Heart left ventricle (tissue), 16 donors: ENCODE results near the gene ZNF101. TPM values are rescaled to one million over a fixed set of nuclear protein-coding genes. Genes with fewer than 3 reads are reported as not detected.

ENCODE experiments used
- ATAC-seq, 4 donors: fragments of 200-7000 bp; cut with Tn5 transposase; one replicate each; pipeline ENCODE4 v1.9.1; 2020 to 2022; ENCODE audit warnings: moderate library complexity in 4 of 4, mild to moderate bottlenecking in 3 of 4, moderate number of reproducible peaks in 1 of 4
- DNase-seq, 5 donors: peaks; one replicate each; pipeline ENCODE4 v3.0.0-alpha.2; 2020
- H3K27ac ChIP-seq, 12 donors: fragments of 200-600 bp; sonication (generic) in 4 of 12; one replicate each; pipeline versions ENCODE4 v1.5.0 to v1.8.0; 2016 to 2022; ENCODE audit warnings: mild to moderate bottlenecking in 2 of 12
- H3K27me3 ChIP-seq, 9 donors: fragments of 200-600 bp; sonication (generic) in 2 of 9; one replicate each; pipeline versions ENCODE4 v1.5.1 to v1.8.0; 2016 to 2022; ENCODE audit warnings: mild to moderate bottlenecking in 3 of 9
- H3K36me3 ChIP-seq, 9 donors: fragments of 200-600 bp; sonication (generic) in 2 of 9; one replicate each; pipeline versions ENCODE4 v1.5.0 to v1.8.0; 2018 to 2022; ENCODE audit warnings: mild to moderate bottlenecking in 2 of 9
- H3K4me1 ChIP-seq, 12 donors: fragments of 200-600 bp; sonication (generic) in 4 of 12; one replicate each; pipeline versions ENCODE4 v1.5.0 to v1.8.0; 2016 to 2022; ENCODE audit warnings: mild to moderate bottlenecking in 3 of 12
- H3K4me3 ChIP-seq, 12 donors: fragments of 200-600 bp; sonication (generic) in 4 of 12; one replicate each; pipeline versions ENCODE4 v1.5.0 to v1.8.0; 2017 to 2022; ENCODE audit warnings: mild to moderate bottlenecking in 9 of 12, moderate library complexity in 4 of 12
- H3K9me3 ChIP-seq, 12 donors: fragments of 200-600 bp; sonication (generic) in 4 of 12; one replicate each; pipeline versions ENCODE4 v1.5.0 to v1.8.0; 2016 to 2022; ENCODE audit warnings: mild to moderate bottlenecking in 1 of 12
- CTCF ChIP-seq, 12 donors: fragments of 200-600 bp; sonication (generic) in 4 of 12; IDR thresholded peaks; one replicate each; pipeline versions ENCODE4 v1.5.0 to v1.8.0; 2018 to 2022; ENCODE audit warnings: antibody characterized with exemption in 12 of 12, mild to moderate bottlenecking in 5 of 12
- POLR2A ChIP-seq, 2 donors: fragments of 450-650 bp; IDR thresholded peaks; one replicate each; pipeline ENCODE4 v1.6.1; 2017; ENCODE audit warnings: antibody characterized with exemption in 2 of 2, mild to moderate bottlenecking in 2 of 2, moderate library complexity in 2 of 2
- WGBS, 4 donors: extraction: QIAGEN DNeasy Blood & Tissue Kit in 2 of 4; methylation state at CpG; one replicate each; pipeline versions ENCODE4 v1.1.5 to v1.1.7; 2013 to 2018; 5-methylcytosine and 5-hydroxymethylcytosine counted together
- intact Hi-C, 10 donors: fragments of 100-400 bp; cut with DNase I; formaldehyde crosslinking; loops; one replicate each; pipeline versions ENCODE4 v1.11.1 to v1.14.2; 2022
- polyA plus RNA-seq, 2 donors: library from polyadenylated mRNA; stranded (reverse); fragments of 200-250 nt; gene quantifications; one replicate each; pipeline ENCODE4 v1.2.3, GENCODE V29; 2013
- total RNA-seq, 9 donors: library from RNA; depleted of rRNA in 2 of 9; stranded (reverse); fragments of >200 nt in 2 of 9; fragmentation: NEBNext Ultra II Directional in 3 of 9; extraction: Animal tissue kit (Norgen Biotek cat#: 25700) in 3 of 9; gene quantifications; one replicate each; pipeline versions ENCODE4 v1.1.0 to v1.2.4, GENCODE V29; 2016 to 2023
- donor health status: ischemic (EF 13 %, LVEDD 7.1; RV severe dilation, severe dysfunction).
- donor health status: healthy with polysubstance abuse.
- donor health status: DM: no; HTN: yes; CAD: no.
- donor health status: DM: no; HTN: no; CAD: no.
- donor health status: ischemic (EF 25% LVEDD 6.9; RV normal size, moderate dysfunction).
- donor health status: ischemic (EF 25% LVEDD 5.7; RV mildly dilated, moderate dysfunction).
- donor health status: healthy.
- donor health status: DM: yes; HTN: yes; CAD: no.
- donor health status: ischemic (EF 35%, LVEDD 5.7; RV mildly dilated, moderate dysfunction).
- donor health status: nonischemic (EF 11% LVEDD 7.7; RV severe dilation, severe dysfunction).
- donor health status: DM: yes; HTN: yes; CAD: no.
- donor health status: PGD.
- donor health status: ischemic (EF 29% LVEDD 5.4; RV normal size, mild dysfunction).
- donor health status: nonischemic (EF 23%, LVEDD 6.1; RV moderate dilation, normal function).

ZNF101 gene
- total and polyA plus RNA-seq, 11 donors = 1.5 to 6.8 (median 3.4) TPM

- H3K27ac ChIP-seq = peak overlapping the region in 2 of 12 donors; percentile 66 to 96
- peaks cover 0 to 15% (median 7%) of the 10 kb centered on the region in 12 donors for H3K4me1 ChIP-seq
- H3K27me3 ChIP-seq = no peaks in the 10 kb centered on the region
- TF ChIP-seq CTCF (IDR thresholded peaks at IDR 0.05) (peak in 5 of 12 donors; percentile 8 to 43 (median 18)), POLR2A (IDR thresholded peaks at IDR 0.05) (no peak)
- DNase-seq (no peak), ATAC-seq (no peak)
- no peaks in the 10 kb centered on the region for H3K9me3 ChIP-seq
- peak overlapping the region in 11 of 12 donors; percentile 45 to 96 (median 78) for H3K4me3 ChIP-seq
- H3K36me3 ChIP-seq = peaks cover 3 to 73% (median 43%) of the 10 kb centered on the region in 9 donors
- intact Hi-C loops = loop anchor here in 5 of 10 donors (1.0 to 5.0 kb wide), 3 partner anchors 92 to 112 kb away; no protein-coding TSS in a partner anchor
- 22 to 29% (median 28%) methylated on average over 5 of the region's 5 CpGs for WGBS, 4 donors
Observed at GRCh38 chr19:19644054-19644388, 24.6 kb upstream of the ZNF101 start.

DNA sequence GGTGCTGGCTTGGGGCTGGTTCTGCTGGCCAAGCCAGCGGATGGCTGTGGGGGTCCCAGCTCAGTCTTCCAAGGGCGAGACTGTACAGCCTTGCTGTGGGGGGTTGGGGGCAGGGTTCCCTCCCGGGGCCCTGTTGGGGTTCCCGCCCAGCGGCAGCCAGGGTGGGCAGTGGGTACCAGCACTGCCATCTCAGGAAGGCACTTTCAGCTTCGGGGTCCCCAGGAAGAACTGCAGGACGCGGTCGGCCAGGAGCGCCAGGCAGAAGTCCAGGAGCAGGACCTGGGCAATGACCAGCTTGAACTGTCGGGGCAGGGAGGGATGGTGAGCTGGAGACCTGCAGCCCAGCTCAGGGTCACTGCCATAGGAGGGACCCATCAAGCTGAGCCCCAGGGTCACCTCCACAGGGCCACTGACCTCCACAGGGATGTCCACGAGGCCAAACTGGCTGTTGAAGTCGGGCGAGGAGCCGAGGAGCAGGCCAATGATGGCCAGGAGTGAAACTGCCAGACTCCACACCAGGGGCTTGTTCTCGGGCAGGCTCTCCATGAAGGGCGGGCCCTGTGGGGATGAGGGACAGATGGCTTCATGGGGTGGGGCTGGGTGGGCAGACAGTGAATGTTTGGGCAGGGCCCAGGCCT, 23.3 kb upstream of the ZNF101 start:
- intact Hi-C loops = no loop called here
- H3K27ac ChIP-seq = no peak overlapping the region
- DNase-seq (peak in 1 of 5 donors; percentile 23), ATAC-seq (no peak)
- 92 to 98% (median 94%) methylated on average over 12 to 17 of the region's 17 CpGs for WGBS, 4 donors
- H3K4me3 ChIP-seq = no peak overlapping the region
- peaks cover 0 to 15% (median 7%) of the 10 kb centered on the region in 12 donors for H3K4me1 ChIP-seq
- no peaks in the 10 kb centered on the region for H3K9me3 ChIP-seq
- no peak for TF ChIP-seq POLR2A (IDR thresholded peaks at IDR 0.05)
- TF ChIP-seq CTCF (IDR thresholded peaks at IDR 0.05) = no peak
- H3K27me3 ChIP-seq = no peaks in the 10 kb centered on the region
- H3K36me3 ChIP-seq = peaks cover 3 to 79% (median 57%) of the 10 kb centered on the region in 9 donors

GRCh38 chr19:19647037-19647835, 21.4 kb upstream of the ZNF101 start:
- no peak overlapping the region for H3K27ac ChIP-seq
- intact Hi-C loops = no loop called here
- H3K27me3 ChIP-seq = no peaks in the 10 kb centered on the region
- H3K4me1 ChIP-seq = peaks cover 0 to 24% (median 7%) of the 10 kb centered on the region in 12 donors
- peaks cover 3 to 83% (median 75%) of the 10 kb centered on the region in 9 donors for H3K36me3 ChIP-seq
- WGBS, 4 donors = 90 to 95% (median 93%) methylated on average over 21 to 29 of the region's 29 CpGs
- DNase-seq (peak in 1 of 5 donors; percentile 26), ATAC-seq (no peak)
- TF ChIP-seq CTCF (IDR thresholded peaks at IDR 0.05) = no peak
- no peak for TF ChIP-seq POLR2A (IDR thresholded peaks at IDR 0.05)
- H3K9me3 ChIP-seq = no peaks in the 10 kb centered on the region
- H3K4me3 ChIP-seq = no peak overlapping the region

DNA sequence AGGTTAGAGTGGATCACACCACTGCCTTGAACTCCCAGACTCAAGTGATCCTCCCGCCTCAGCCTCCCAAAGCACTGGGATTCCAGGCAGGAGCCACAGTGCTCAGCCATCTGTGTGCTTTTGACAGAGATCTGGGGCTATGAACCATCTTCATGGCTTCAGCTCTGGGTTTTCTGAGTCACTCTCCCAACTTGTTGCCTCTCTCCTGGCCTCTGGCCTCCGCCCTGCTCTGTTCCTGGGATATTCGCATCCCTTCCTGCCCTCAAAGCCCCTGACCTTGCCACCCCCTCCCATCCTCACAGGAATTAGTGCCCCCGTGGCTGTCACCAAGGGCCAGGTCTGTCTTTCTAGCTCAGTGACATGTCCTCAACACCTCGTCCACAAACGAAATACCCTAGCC, 19.5 kb upstream of the ZNF101 start:
- no peak overlapping the region for H3K4me3 ChIP-seq
- DNase-seq = no peak
- no peaks in the 10 kb centered on the region for H3K9me3 ChIP-seq
- peaks cover 3 to 100% (median 94%) of the 10 kb centered on the region in 9 donors for H3K36me3 ChIP-seq
- H3K4me1 ChIP-seq = peaks cover 0 to 10% (median 0%) of the 10 kb centered on the region in 12 donors
- TF ChIP-seq POLR2A (IDR thresholded peaks at IDR 0.05) (no peak), CTCF (IDR thresholded peaks at IDR 0.05) (no peak)
- WGBS, 4 donors = 76 to 92% (median 85%) methylated on average over 6 of the region's 6 CpGs
- ATAC-seq = no peak
- no peak overlapping the region for H3K27ac ChIP-seq
- H3K27me3 ChIP-seq = no peaks in the 10 kb centered on the region
- intact Hi-C loops = no loop called here
